HTERT RPE-1 (cell line): Measurements from ENCODE around the gene MAP2K3.
"Not testable (repeated sequence)": the region's sequence is repeated elsewhere in the genome, so short reads cannot be mapped to it uniquely, and the experiment has no call there.

ENCODE experiments used
- in situ Hi-C: fragments of 300-500 bp; cut with MboI; formaldehyde crosslinking; loops from 4 replicates; pipeline ENCODE4 v1.14.3; 2020; ENCODE audit warnings: low sequenced_read_pairs

Gene MAP2K3

GRCh38 chr17:21310061-21310765, 25.7 kb downstream of the MAP2K3 start:
- in situ Hi-C loops, result not testable (repeated sequence)

- in situ Hi-C loops, result not testable (repeated sequence)
Observed at GRCh38 chr17:21310766-21311602, 26.5 kb downstream of the MAP2K3 start.

- in situ Hi-C loops, result no loop called here
Observed at GRCh38 chr17:21313320-21313719, 28.8 kb downstream of the MAP2K3 start.

- in situ Hi-C loops, result not testable (repeated sequence)
Observed at GRCh38 chr17:21313761-21314160, 29.2 kb downstream of the MAP2K3 start.

DNA sequence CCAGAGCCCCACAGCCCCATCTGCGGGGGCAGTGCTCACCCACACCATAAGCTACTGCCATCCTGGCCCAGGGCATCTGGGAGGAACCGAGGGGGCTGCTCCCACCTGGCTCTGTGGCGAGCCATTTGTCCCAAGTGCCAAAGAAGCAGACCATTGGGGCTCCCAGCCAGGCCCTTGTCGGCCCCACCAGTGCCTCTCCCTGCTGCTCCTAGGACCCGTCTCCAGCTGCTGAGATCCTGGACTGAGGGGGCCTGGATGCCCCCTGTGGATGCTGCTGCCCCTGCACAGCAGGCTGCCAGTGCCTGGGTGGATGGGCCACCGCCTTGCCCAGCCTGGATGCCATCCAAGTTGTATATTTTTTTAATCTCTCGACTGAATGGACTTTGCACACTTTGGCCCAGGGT, 29.8 kb downstream of the MAP2K3 start:
- in situ Hi-C loops, result not testable (repeated sequence)

DNA sequence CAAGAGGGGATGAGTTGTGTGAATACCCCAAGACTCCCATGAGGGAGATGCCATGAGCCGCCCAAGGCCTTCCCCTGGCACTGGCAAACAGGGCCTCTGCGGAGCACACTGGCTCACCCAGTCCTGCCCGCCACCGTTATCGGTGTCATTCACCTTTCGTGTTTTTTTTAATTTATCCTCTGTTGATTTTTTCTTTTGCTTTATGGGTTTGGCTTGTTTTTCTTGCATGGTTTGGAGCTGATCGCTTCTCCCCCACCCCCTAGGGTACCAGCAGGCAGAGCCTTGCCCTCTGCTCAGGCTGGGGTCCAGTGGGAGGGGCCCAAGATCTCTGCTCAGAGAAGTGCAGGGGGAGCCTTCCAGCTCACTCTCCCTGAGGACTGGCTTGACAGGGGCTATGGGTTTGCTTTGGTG, 30.2 kb downstream of the MAP2K3 start:
- in situ Hi-C loops, result not testable (repeated sequence)

DNA sequence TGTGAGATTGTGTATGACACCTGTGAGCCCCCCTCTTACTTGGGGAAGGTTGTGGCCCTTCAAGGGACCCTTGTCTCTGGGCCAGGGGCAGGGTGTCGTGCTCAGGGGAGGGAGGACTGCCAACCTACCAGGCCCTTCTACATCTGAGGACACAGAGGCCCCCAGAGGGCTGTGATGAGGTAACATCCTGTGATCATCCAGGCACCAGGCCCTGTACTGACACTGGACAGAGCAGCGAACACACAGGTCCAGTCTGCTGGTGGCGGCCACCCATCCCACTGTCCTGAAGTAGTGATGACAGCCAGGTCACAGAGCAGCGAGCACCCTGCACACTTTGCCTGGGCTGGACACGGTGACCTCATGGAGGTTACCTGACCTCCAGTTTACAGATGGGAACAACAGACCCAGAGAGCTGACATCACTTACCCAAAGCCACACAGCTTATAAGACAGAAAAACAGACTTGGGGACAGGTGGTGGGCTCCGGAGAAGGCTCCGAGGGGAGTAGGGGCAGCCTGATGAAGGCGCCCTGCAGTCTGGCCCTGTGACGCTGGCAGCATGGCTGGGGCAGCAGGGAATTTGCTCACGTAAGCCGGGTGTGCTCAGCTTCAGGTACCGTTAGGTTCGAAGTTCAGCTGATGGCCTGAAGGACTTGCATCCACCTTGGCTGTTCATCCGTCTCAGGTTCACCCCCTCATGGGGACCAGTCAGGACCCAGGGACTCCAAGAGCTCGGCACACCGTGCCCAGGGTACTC, 30.9 kb downstream of the MAP2K3 start:
- in situ Hi-C loops, result not testable (repeated sequence)

DNA sequence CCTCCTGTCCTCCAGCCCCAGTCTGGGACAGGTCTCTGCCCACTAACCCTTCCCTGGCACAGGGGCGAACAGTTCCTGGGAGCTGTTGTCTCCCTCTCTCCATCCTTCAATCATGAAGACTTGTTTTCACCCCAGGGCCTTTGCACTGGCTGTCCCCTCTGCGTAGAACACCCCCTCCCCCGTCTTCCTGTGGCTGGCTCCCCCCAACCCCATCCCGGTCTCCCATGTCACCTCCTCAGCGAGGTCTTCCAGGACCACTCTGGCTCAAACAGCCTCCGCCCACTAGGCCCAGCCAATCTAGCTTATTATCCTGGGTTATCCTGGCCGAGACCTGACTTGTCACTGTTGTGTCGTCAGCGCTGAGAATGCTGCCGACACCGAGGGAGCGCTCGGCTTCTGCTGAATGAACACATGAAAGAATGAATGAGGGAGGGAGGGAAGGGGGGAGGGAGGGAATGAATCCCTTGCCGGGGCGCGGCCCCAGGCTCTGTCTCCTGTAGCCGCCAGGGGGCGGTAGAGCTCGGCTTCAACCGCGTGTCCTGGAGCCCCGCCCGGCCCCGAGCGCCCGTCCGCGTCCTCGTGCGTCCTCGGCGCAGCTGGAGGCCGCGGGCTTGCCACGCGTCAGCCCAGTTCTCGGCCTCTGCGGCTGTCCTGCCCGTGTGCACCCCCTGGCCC, 31.8 kb downstream of the MAP2K3 start:
- in situ Hi-C loops, result not testable (repeated sequence)

DNA sequence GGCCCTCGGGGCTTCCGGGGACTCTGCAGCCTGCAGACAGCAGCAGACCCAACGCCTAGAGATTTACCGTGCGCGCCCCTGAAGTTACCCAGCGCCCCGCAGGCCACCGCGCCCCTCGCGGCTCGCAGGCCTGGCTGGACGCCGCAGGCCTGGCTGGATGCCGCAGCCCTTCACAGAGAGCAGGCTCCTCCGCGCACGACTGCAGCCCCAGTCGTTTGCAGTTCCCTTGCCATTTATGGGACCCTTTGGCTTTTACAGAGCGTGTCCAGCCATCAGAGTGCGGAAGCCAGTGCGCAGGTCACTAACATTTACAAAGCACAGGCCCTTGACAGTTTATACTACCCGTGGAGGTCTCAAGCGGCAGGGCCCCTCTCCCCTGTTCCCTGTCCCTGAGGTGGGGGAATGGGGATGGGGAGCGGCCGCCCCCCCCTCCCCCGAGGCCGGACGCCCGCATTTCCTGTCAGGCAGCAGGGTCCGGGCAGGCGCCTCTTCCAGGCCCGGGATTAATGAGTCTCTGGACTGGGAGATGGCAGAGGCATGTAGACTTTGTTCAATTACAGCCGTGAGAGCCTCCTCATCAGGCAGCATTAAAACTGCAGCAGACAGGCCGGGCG, 32.5 kb downstream of the MAP2K3 start:
- in situ Hi-C loops, result not testable (repeated sequence)

DNA sequence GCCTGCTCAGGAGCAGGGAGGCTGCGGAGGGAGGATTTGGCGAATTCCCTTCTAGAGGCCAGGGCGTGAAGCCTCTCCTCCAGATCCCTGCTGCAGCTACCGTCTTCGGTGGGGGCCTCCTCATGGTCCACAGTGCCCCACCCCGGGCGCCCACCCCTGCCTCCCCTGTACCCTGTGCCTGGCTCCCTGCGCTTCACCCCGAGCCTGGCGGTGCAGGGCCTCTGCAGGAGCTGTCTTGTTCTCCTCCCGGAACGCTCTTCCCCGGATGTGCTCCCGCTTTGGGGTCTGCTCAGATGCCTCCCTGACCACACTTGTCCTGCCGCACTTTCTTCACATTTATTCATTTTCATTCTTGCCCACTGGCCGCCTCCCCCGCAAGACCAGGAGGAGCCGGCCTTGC, 33.3 kb downstream of the MAP2K3 start:
- in situ Hi-C loops, result not testable (repeated sequence)

DNA sequence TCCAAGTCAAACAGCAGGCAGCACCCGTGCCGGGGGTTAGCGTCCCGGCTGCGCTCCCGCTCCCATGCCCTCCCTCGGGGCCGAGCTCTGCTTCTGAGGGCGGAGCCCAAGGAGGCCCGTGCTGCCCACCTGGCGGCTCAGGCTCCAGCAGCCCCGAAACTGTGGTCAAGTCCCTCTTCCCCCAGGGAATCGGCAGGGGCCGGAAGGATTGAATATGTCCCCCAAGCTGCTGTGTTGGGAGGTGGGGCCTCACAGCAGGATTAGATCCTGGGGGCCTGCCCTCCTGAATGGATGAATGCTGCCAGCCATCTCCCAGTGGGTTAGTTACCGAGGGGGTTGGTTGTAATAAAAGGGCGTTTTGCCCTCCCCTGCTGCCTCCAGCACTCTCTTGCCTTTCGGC, 33.9 kb downstream of the MAP2K3 start:
- in situ Hi-C loops, result no loop called here

GRCh38 chr17:21318856-21319255, 34.3 kb downstream of the MAP2K3 start:
- in situ Hi-C loops, result not testable (repeated sequence)

GRCh38 chr17:21319256-21319655, 34.7 kb downstream of the MAP2K3 start:
- in situ Hi-C loops, result not testable (repeated sequence)

GRCh38 chr17:21319686-21320375, 35.3 kb downstream of the MAP2K3 start:
- in situ Hi-C loops, result not testable (repeated sequence)

DNA sequence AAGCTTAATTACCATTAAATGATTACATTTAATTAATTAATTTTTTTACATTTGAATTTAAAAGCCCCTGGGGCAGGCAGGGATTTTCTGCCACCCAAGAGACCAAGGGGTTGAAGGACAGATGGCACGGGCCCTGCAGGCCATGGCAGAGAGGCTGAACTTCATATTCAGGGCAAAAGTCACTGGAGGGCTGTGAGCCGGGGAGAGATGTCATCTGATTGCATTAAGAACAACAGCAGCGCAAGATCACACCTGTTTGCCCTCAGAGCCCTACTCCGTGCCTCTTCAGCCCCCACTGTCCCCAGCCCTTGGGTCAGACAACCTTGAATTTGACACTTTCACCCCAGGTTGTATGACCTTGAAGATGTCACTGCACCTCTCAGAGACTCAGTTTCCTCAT, 35.9 kb downstream of the MAP2K3 start:
- in situ Hi-C loops, result not testable (repeated sequence)

DNA sequence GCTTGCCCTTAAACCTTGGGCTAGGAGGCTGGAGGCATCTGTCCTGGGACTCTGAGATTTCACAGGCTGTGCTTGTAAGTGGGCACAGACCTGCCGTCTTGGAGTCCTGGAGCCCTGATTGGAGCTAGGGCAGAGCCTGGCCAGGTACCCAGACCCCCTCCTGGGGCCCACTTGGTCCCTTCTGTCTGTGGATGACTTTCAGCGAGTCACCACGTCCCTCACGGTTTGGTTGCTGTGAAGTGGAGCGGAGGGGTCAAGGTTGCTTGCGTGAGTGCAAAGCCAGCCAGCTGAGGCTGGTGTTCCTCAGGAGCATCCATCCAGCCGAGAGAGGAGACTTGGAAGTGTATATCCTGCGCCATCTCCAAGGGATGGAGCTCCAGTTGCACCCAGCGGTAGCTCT, 36.5 kb downstream of the MAP2K3 start:
- in situ Hi-C loops, result not testable (repeated sequence)

GRCh38 chr17:21321744-21322191, 37.3 kb downstream of the MAP2K3 start:
- in situ Hi-C loops, result not testable (repeated sequence)

- in situ Hi-C loops, result not testable (repeated sequence)
Observed at GRCh38 chr17:21323257-21324111, 39.0 kb downstream of the MAP2K3 start.

DNA sequence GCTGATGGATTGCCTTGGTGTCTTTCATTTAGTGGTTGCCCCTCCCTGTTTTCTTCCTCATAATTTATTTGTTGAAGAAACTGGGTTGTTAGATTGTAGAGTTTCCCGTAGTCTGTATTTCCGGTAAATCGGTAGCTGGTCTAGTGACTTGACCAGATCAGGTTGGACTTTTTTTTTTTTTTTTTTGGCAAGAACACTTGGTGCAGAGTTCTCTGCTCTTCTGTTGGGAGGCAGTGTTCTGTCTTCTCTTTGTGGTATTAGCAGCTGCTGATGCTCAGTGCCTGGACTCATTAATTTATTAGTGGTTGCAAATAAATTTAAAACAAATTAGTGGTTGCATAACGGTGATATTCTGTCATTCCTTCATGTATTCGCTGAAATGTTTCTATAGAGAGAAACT, 40.2 kb downstream of the MAP2K3 start:
- in situ Hi-C loops, result not testable (repeated sequence)
